Renal cortical epithelial cell (primary cell): ENCODE data around the gene SPIB. TPM values are rescaled to one million over a fixed set of nuclear protein-coding genes. Genes with fewer than 3 reads are reported as not detected.
A peak's percentile ranks its signal among the peaks of the same experiment; 100 is the strongest.
"Not testable (repeated sequence)": the region's sequence is repeated elsewhere in the genome, so short reads cannot be mapped to it uniquely, and the experiment has no call there.

Experiments used
- DNase-seq: peaks from one replicate; pipeline ENCODE4 v3.0.0-alpha.2; 2011; ENCODE audit warnings: low read depth
- total RNA-seq: library from RNA; depleted of rRNA; stranded (reverse); fragments of >200 nt; gene quantifications from 2 replicates; pipeline ENCODE4 v1.2.3, GENCODE V29; 2014

Gene SPIB
- total RNA-seq, 1 donor from 2014 or later = not detected

GRCh38 chr19:50439130-50439529 lies 20.4 kb downstream of the SPIB start:
- DNase-seq = not testable (repeated sequence)

GRCh38 chr19:50444059-50444458 lies 25.3 kb downstream of the SPIB start:
- no peak for DNase-seq

- no peak for DNase-seq
These were observed 28.3 kb downstream of the SPIB start for GRCh38 chr19:50447053-50447452.

GRCh38 chr19:50447750-50448149 lies 29.0 kb downstream of the SPIB start:
- no peak for DNase-seq

- peak; percentile 46 for DNase-seq
These were observed 30.6 kb downstream of the SPIB start for GRCh38 chr19:50449236-50449899.

GRCh38 chr19:50450369-50451222 lies 31.9 kb downstream of the SPIB start:
- DNase-seq = no peak

- DNase-seq = no peak
These were observed 32.4 kb downstream of the SPIB start for GRCh38 chr19:50451223-50451534.

- no peak for DNase-seq
These were observed 34.5 kb downstream of the SPIB start for GRCh38 chr19:50453243-50453642.

GRCh38 chr19:50455992-50456391 lies 37.3 kb downstream of the SPIB start:
- DNase-seq = no peak

GRCh38 chr19:50457300-50457699 lies 38.6 kb downstream of the SPIB start:
- no peak for DNase-seq

- no peak for DNase-seq
These were observed 39.8 kb downstream of the SPIB start for GRCh38 chr19:50458396-50459066.

GRCh38 chr19:50459067-50459456 lies 40.3 kb downstream of the SPIB start:
- DNase-seq = no peak

- DNase-seq = no peak
These were observed 40.9 kb downstream of the SPIB start for GRCh38 chr19:50459638-50460037.

- peak; percentile 92 for DNase-seq
These were observed 41.5 kb downstream of the SPIB start for GRCh38 chr19:50460161-50460765.

GRCh38 chr19:50461066-50461875 lies 42.5 kb downstream of the SPIB start:
- DNase-seq = peak; percentile 49

- no peak for DNase-seq
These were observed 44.2 kb downstream of the SPIB start for GRCh38 chr19:50462970-50463369.

GRCh38 chr19:50464348-50464747 lies 45.6 kb downstream of the SPIB start:
- no peak for DNase-seq

GRCh38 chr19:50465000-50465399 lies 46.3 kb downstream of the SPIB start:
- no peak for DNase-seq

GRCh38 chr19:50465986-50466705 lies 47.4 kb downstream of the SPIB start:
- DNase-seq = peak; percentile 7

- DNase-seq = no peak
These were observed 47.9 kb downstream of the SPIB start for GRCh38 chr19:50466706-50467039.

- DNase-seq = no peak
These were observed 48.8 kb downstream of the SPIB start for GRCh38 chr19:50467566-50467965.
